Breast epithelium (tissue), 4 donors: ENCODE measurements around the gene APIP. TPM values are rescaled to one million over a fixed set of nuclear protein-coding genes. Genes with fewer than 3 reads are reported as not detected.

Experiments used
- DNase-seq, 2 donors: peaks; one replicate each; pipeline ENCODE4 v3.0.0-alpha.2; 2019; ENCODE audit warnings: low spot score in 2 of 2
- H3K27ac ChIP-seq, 2 donors: fragments of 200-600 bp; sonication (generic) in 1 of 2; one replicate each; pipeline ENCODE4 v1.5.1; 2016 to 2019; ENCODE audit warnings: mild to moderate bottlenecking in 1 of 2
- H3K27me3 ChIP-seq, 2 donors: fragments of 200-600 bp; sonication (generic) in 1 of 2; one replicate each; pipeline versions ENCODE4 v1.5.1 to v1.6.0; 2017 to 2019; ENCODE audit warnings: control low read depth in 1 of 2, mild to moderate bottlenecking in 1 of 2
- H3K36me3 ChIP-seq: fragments of 200-600 bp; one replicate; pipeline ENCODE4 v1.5.1; 2019
- H3K4me1 ChIP-seq, 2 donors: fragments of 200-600 bp; sonication (generic); one replicate each; pipeline ENCODE4 v1.5.1; 2016 to 2019; ENCODE audit warnings: control low read depth in 1 of 2
- H3K4me3 ChIP-seq, 3 donors: fragments of 200-600 bp; sonication (generic); 1 replicate in 2 of 3; 2 replicates in 1 of 3; pipeline ENCODE4 v1.5.1; 2016 to 2019; ENCODE audit warnings: mild to moderate bottlenecking in 3 of 3, moderate library complexity in 2 of 3
- H3K9me3 ChIP-seq, 2 donors: fragments of 200-600 bp; sonication (generic) in 1 of 2; one replicate each; pipeline ENCODE4 v1.5.1; 2016 to 2019; ENCODE audit warnings: control low read depth in 1 of 2
- POLR2A ChIP-seq: fragments of 450-650 bp; IDR thresholded peaks from one replicate; pipeline ENCODE4 v1.6.1; 2016; ENCODE audit warnings: antibody characterized with exemption, mild to moderate bottlenecking, moderate library complexity
- POLR2AphosphoS5 ChIP-seq, 3 donors: sonication (generic); formaldehyde crosslinking; IDR thresholded peaks; one replicate each; pipeline ENCODE4 v1.6.1; 2017; ENCODE audit warnings: antibody characterized with exemption in 3 of 3
- intact Hi-C: fragments of 100-400 bp; cut with DNase I; formaldehyde crosslinking; loops from one replicate; pipeline ENCODE4 v1.15.1; 2023; ENCODE audit warnings: low total_unique reads
- total RNA-seq, 3 donors: library from RNA; depleted of rRNA; stranded (reverse); fragments of >200 nt; gene quantifications; one replicate each; pipeline ENCODE4 v1.1.0, GENCODE V29; 2016
- TF ChIP-seq, protein P1 (sequence below), 3 donors: fragments of 450-650 bp; IDR thresholded peaks; one replicate each; pipeline ENCODE4 v1.5.1; 2016 to 2017; ENCODE audit warnings: antibody characterized with exemption in 3 of 3, mild to moderate bottlenecking in 3 of 3, moderate library complexity in 3 of 3

The APIP gene
- total RNA-seq, 3 donors from 2014 or later = 27.7 to 46.4 (median 29.8) TPM

DNA sequence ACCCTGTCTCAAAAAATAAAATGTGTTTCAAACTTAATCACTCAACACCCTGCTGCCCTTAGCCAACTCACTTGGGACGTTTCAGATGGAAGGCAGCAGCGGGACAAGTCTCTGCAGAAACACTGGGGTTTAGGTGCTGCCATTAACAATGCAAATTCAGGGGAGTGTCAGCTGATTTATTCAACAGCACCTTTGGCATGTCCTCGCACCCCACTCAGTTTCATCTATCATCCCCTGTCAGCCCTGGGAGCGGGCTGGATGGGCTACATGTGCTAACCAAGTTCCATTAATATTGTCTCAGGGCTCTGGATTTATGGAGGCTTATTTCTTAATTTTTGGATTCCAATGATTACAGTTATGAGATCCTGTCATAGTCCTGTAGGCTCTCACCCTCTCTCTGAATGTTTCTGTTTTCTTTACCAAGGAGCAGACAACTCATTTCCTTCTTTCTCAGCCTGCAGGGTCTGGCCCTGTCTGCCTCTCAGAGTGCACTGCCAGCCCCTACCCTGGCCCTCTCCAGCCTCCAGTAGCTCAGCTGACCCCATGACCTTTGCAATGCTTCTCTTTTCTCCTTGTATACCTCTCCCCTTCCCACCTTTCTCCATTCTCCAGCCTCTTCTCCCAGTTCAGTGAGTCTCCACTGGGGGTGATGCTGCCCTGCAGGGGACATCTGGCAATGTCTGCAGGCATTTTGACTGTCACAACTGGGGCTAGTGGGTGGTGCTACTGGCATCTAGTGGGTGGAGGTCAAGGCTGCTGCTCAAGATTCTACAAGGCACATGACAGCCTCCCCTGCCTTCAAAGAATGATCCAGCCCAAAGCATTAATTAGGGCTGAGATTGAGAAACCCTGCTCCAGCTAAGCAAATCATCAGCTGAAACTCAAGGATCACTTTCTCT lies 79.0 kb downstream of the APIP start:
- H3K27ac ChIP-seq = no peak overlapping the region
- H3K9me3 ChIP-seq = no peaks in the 10 kb centered on the region
- no peak for TF ChIP-seq POLR2AphosphoS5 (IDR thresholded peaks at IDR 0.05)
- DNase-seq = no peak
- H3K4me1 ChIP-seq = no peaks in the 10 kb centered on the region
- H3K4me3 ChIP-seq = no peak overlapping the region
- intact Hi-C loops = no loop called here
- H3K36me3 ChIP-seq = no peaks in the 10 kb centered on the region
- H3K27me3 ChIP-seq = no peaks in the 10 kb centered on the region

DNA sequence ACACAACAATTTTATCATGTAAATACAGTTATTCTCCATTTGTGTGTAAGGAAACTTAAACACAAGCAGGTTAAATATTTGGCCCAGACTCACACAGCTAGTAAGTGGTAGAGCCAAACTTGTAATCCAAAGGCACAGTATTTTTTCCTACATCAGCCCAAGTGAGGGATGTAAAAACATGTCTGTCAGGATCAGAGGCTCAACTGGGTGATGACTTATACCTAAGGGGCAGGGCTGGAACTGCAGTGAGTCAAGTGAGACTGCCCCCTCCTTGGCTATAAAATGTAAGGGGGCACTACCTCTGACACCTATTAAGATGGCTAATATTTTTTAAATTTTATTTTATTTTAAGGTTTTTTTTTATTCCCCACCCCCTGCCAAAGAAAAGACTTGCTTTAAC lies 82.6 kb downstream of the APIP start:
- Histone ChIP-seq H3K36me3 (no peaks in the 10 kb centered on the region), H3K9me3 (no peaks in the 10 kb centered on the region), H3K27ac (no peak overlapping the region), H3K4me3 (no peak overlapping the region), H3K27me3 (no peaks in the 10 kb centered on the region), H3K4me1 (no peaks in the 10 kb centered on the region)
- no peak for DNase-seq
- TF ChIP-seq POLR2A (no peak), POLR2AphosphoS5 (IDR thresholded peaks at IDR 0.05) (no peak)
- TF ChIP-seq, protein P1, sequence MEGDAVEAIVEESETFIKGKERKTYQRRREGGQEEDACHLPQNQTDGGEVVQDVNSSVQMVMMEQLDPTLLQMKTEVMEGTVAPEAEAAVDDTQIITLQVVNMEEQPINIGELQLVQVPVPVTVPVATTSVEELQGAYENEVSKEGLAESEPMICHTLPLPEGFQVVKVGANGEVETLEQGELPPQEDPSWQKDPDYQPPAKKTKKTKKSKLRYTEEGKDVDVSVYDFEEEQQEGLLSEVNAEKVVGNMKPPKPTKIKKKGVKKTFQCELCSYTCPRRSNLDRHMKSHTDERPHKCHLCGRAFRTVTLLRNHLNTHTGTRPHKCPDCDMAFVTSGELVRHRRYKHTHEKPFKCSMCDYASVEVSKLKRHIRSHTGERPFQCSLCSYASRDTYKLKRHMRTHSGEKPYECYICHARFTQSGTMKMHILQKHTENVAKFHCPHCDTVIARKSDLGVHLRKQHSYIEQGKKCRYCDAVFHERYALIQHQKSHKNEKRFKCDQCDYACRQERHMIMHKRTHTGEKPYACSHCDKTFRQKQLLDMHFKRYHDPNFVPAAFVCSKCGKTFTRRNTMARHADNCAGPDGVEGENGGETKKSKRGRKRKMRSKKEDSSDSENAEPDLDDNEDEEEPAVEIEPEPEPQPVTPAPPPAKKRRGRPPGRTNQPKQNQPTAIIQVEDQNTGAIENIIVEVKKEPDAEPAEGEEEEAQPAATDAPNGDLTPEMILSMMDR (IDR thresholded peaks at IDR 0.05) = no peak
- intact Hi-C loops = no loop called here

Other genes with a start within 250 kb of the APIP start
- 10 to 100 TPM; 32.1 to 42.7 (median 41.6) TPM for gene PDHX, start 239 bp upstream of the APIP start, total RNA-seq
- 100 to 1,000 TPM; 255 to 348 (median 269) TPM for gene CD44, start 222.8 kb upstream of the APIP start, total RNA-seq